ENCODE measurements around the gene ID4.

The ID4 gene

GRCh38 chr6:19836799-19837510 is at the start of gene ID4:
TSS of gene ID4 (plus strand) at chr6:19837370. CDS start at chr6:19837755, 385 bp downstream.
- Mint-ChIP-seq H3K27me3 (peaks cover 18% of the 10 kb centered on the region), H3K4me1 (peaks cover 3% of the 10 kb centered on the region)

GRCh38 chr6:19788686-19789085 is 48.5 kb upstream of the ID4 start:
- ATAC-seq (ENCODE audit: low read depth) = no peak
- H3K36me3 Mint-ChIP-seq = no peaks in the 10 kb centered on the region
- no peaks in the 10 kb centered on the region for H3K9me3 Mint-ChIP-seq
- no peaks in the 10 kb centered on the region for H3K4me1 Mint-ChIP-seq
- H3K27ac Mint-ChIP-seq = no peak overlapping the region
- no peaks in the 10 kb centered on the region for H3K27me3 Mint-ChIP-seq
- no peak for DNase-seq (ENCODE audit: low spot score in 2 of 2)
- H3K4me3 Mint-ChIP-seq = no peak overlapping the region

More at GRCh38 chr6:19836799-19837510, at the start of gene ID4:
- DNase-seq (ENCODE audit: low spot score in 2 of 2) (no peak), ATAC-seq (ENCODE audit: low read depth) (no peak)
- H3K36me3 Mint-ChIP-seq = peaks cover 1% of the 10 kb centered on the region
- no peak within 1 kb of the TSS for H3K4me3 Mint-ChIP-seq
- no peak within 1 kb of the TSS for H3K27ac Mint-ChIP-seq
- peaks cover 2% of the 10 kb centered on the region for H3K9me3 Mint-ChIP-seq

- Mint-ChIP-seq H3K4me3 (no peak overlapping the region), H3K9me3 (no peaks in the 10 kb centered on the region), H3K36me3 (no peaks in the 10 kb centered on the region)
Measured at GRCh38 chr6:19789100-19789803, 47.9 kb upstream of the ID4 start.

GRCh38 chr6:19791267-19791666 is 45.9 kb upstream of the ID4 start:
- Mint-ChIP-seq H3K27ac (no peak overlapping the region), H3K4me3 (no peak overlapping the region), H3K36me3 (no peaks in the 10 kb centered on the region), H3K27me3 (no peaks in the 10 kb centered on the region), H3K9me3 (peaks cover 2% of the 10 kb centered on the region), H3K4me1 (no peaks in the 10 kb centered on the region)
- ATAC-seq (ENCODE audit: low read depth) (no peak), DNase-seq (ENCODE audit: low spot score in 2 of 2) (no peak)

More at GRCh38 chr6:19789100-19789803, 47.9 kb upstream of the ID4 start:
- Mint-ChIP-seq H3K4me1 (no peaks in the 10 kb centered on the region), H3K27me3 (no peaks in the 10 kb centered on the region), H3K27ac (no peak overlapping the region)
- no peak for DNase-seq (ENCODE audit: low spot score in 2 of 2)
- ATAC-seq (ENCODE audit: low read depth) = no peak

GRCh38 chr6:19795211-19795610 is 42.0 kb upstream of the ID4 start:
- Mint-ChIP-seq H3K4me1 (no peaks in the 10 kb centered on the region), H3K4me3 (no peak overlapping the region), H3K36me3 (no peaks in the 10 kb centered on the region), H3K9me3 (peaks cover 9% of the 10 kb centered on the region), H3K27ac (no peak overlapping the region), H3K27me3 (no peaks in the 10 kb centered on the region)
- no peak for DNase-seq (ENCODE audit: low spot score in 2 of 2)
- ATAC-seq (ENCODE audit: low read depth) = no peak

GRCh38 chr6:19796452-19796851 is 40.7 kb upstream of the ID4 start:
- no peak for ATAC-seq (ENCODE audit: low read depth)
- H3K4me1 Mint-ChIP-seq = no peaks in the 10 kb centered on the region
- no peak for DNase-seq (ENCODE audit: low spot score in 2 of 2)
- H3K27me3 Mint-ChIP-seq = no peaks in the 10 kb centered on the region
- no peaks in the 10 kb centered on the region for H3K36me3 Mint-ChIP-seq
- H3K27ac Mint-ChIP-seq = no peak overlapping the region
- no peak overlapping the region for H3K4me3 Mint-ChIP-seq
- peaks cover 9% of the 10 kb centered on the region for H3K9me3 Mint-ChIP-seq

GRCh38 chr6:19798362-19798761 is 38.8 kb upstream of the ID4 start:
- Mint-ChIP-seq H3K9me3 (peaks cover 10% of the 10 kb centered on the region), H3K27me3 (no peaks in the 10 kb centered on the region), H3K4me1 (no peaks in the 10 kb centered on the region), H3K27ac (no peak overlapping the region), H3K36me3 (no peaks in the 10 kb centered on the region), H3K4me3 (no peak overlapping the region)
- DNase-seq (ENCODE audit: low spot score in 2 of 2) (no peak), ATAC-seq (ENCODE audit: low read depth) (no peak)

GRCh38 chr6:19802656-19803055 is 34.5 kb upstream of the ID4 start:
- Mint-ChIP-seq H3K36me3 (no peaks in the 10 kb centered on the region), H3K9me3 (peaks cover 4% of the 10 kb centered on the region), H3K4me3 (no peak overlapping the region), H3K27ac (no peak overlapping the region), H3K4me1 (peaks cover 3% of the 10 kb centered on the region), H3K27me3 (no peaks in the 10 kb centered on the region)
- ATAC-seq (ENCODE audit: low read depth) = no peak
- DNase-seq (ENCODE audit: low spot score in 2 of 2) = no peak

- H3K9me3 Mint-ChIP-seq = peaks cover 3% of the 10 kb centered on the region
- H3K4me1 Mint-ChIP-seq = peaks cover 3% of the 10 kb centered on the region
- H3K27me3 Mint-ChIP-seq = no peaks in the 10 kb centered on the region
- H3K4me3 Mint-ChIP-seq = no peak overlapping the region
- DNase-seq (ENCODE audit: low spot score in 2 of 2) = no peak
- no peak overlapping the region for H3K27ac Mint-ChIP-seq
- H3K36me3 Mint-ChIP-seq = no peaks in the 10 kb centered on the region
- ATAC-seq (ENCODE audit: low read depth) = no peak
Measured at GRCh38 chr6:19803331-19804204, 33.6 kb upstream of the ID4 start.

- Mint-ChIP-seq H3K4me3 (peak overlapping the region; percentile 63), H3K4me1 (peaks cover 3% of the 10 kb centered on the region), H3K27me3 (no peaks in the 10 kb centered on the region), H3K27ac (no peak overlapping the region), H3K36me3 (no peaks in the 10 kb centered on the region), H3K9me3 (peaks cover 3% of the 10 kb centered on the region)
- no peak for ATAC-seq (ENCODE audit: low read depth)
- DNase-seq (ENCODE audit: low spot score in 2 of 2) = no peak
Measured at GRCh38 chr6:19804205-19805128, 32.7 kb upstream of the ID4 start.

GRCh38 chr6:19805129-19805481 is 32.1 kb upstream of the ID4 start:
- Mint-ChIP-seq H3K4me3 (peak overlapping the region; percentile 30), H3K36me3 (no peaks in the 10 kb centered on the region), H3K27me3 (no peaks in the 10 kb centered on the region), H3K4me1 (peaks cover 3% of the 10 kb centered on the region), H3K27ac (no peak overlapping the region), H3K9me3 (peaks cover 1% of the 10 kb centered on the region)
- DNase-seq (ENCODE audit: low spot score in 2 of 2) = no peak
- ATAC-seq (ENCODE audit: low read depth) = no peak

- Mint-ChIP-seq H3K27me3 (no peaks in the 10 kb centered on the region), H3K9me3 (peaks cover 1% of the 10 kb centered on the region), H3K4me3 (no peak overlapping the region), H3K36me3 (no peaks in the 10 kb centered on the region), H3K4me1 (peaks cover 3% of the 10 kb centered on the region), H3K27ac (no peak overlapping the region)
- no peak for DNase-seq (ENCODE audit: low spot score in 2 of 2)
- no peak for ATAC-seq (ENCODE audit: low read depth)
Measured at GRCh38 chr6:19806971-19807396, 30.2 kb upstream of the ID4 start.

GRCh38 chr6:19811397-19812079 is 25.6 kb upstream of the ID4 start:
- H3K9me3 Mint-ChIP-seq = peaks cover 1% of the 10 kb centered on the region
- H3K27me3 Mint-ChIP-seq = no peaks in the 10 kb centered on the region
- no peak overlapping the region for H3K4me3 Mint-ChIP-seq
- no peaks in the 10 kb centered on the region for H3K36me3 Mint-ChIP-seq
- no peaks in the 10 kb centered on the region for H3K4me1 Mint-ChIP-seq
- DNase-seq (ENCODE audit: low spot score in 2 of 2) (no peak), ATAC-seq (ENCODE audit: low read depth) (no peak)
- H3K27ac Mint-ChIP-seq = no peak overlapping the region
